Fibroblast of the conjunctiva (primary cell): ENCODE measurements around the gene TP73.

ENCODE experiments used
- DNase-seq: peaks from one replicate; pipeline ENCODE4 v3.0.0-alpha.2; 2010; ENCODE audit warnings: low read depth

The TP73 gene

GRCh38 chr1:3673381-3674099 is 21.2 kb downstream of the TP73 start:
- no peak for DNase-seq

GRCh38 chr1:3674100-3675094 is 22.1 kb downstream of the TP73 start:
- DNase-seq, result no peak

- no peak for DNase-seq
Measured at GRCh38 chr1:3675436-3675835, 23.1 kb downstream of the TP73 start.

- no peak for DNase-seq
Measured at GRCh38 chr1:3676581-3677470, 24.5 kb downstream of the TP73 start.

- no peak for DNase-seq
Measured at GRCh38 chr1:3677484-3677883, 25.2 kb downstream of the TP73 start.

- DNase-seq, result no peak
Measured at GRCh38 chr1:3678361-3679097, 26.2 kb downstream of the TP73 start.

- DNase-seq, result no peak
Measured at GRCh38 chr1:3679098-3679555, 26.8 kb downstream of the TP73 start.

GRCh38 chr1:3679799-3680453 is 27.6 kb downstream of the TP73 start:
- DNase-seq, result no peak

GRCh38 chr1:3680488-3681230 is 28.3 kb downstream of the TP73 start:
- no peak for DNase-seq

GRCh38 chr1:3681231-3681897 is 29.0 kb downstream of the TP73 start:
- no peak for DNase-seq

- DNase-seq, result no peak
Measured at GRCh38 chr1:3681898-3682806, 29.8 kb downstream of the TP73 start.

GRCh38 chr1:3683197-3683596 is 30.9 kb downstream of the TP73 start:
- DNase-seq, result no peak

- DNase-seq, result no peak
Measured at GRCh38 chr1:3683992-3684391, 31.7 kb downstream of the TP73 start.

GRCh38 chr1:3685222-3685621 is 32.9 kb downstream of the TP73 start:
- no peak for DNase-seq

- DNase-seq, result no peak
Measured at GRCh38 chr1:3685906-3686305, 33.6 kb downstream of the TP73 start.

GRCh38 chr1:3687504-3687903 is 35.2 kb downstream of the TP73 start:
- DNase-seq, result no peak

- no peak for DNase-seq
Measured at GRCh38 chr1:3688356-3689137, 36.2 kb downstream of the TP73 start.
